ENCODE data around the gene CDCA5.

Gene CDCA5

GRCh38 chr11:65040847-65041622, 42.8 kb downstream of the CDCA5 start, which contains the start of gene SAC3D1:
TSS of gene SAC3D1 (plus strand) at chr11:65041210. CDS start at chr11:65041293, 83 bp downstream.
- Mint-ChIP-seq H3K27me3 (ENCODE audit: low read depth) (no peaks in the 10 kb centered on the region), H3K27ac (peak within 1 kb of the TSS; percentile 96), H3K36me3 (ENCODE audit: low read depth) (peaks cover 25% of the 10 kb centered on the region), H3K4me3 (peak within 1 kb of the TSS; percentile 92), H3K9me3 (no peaks in the 10 kb centered on the region), H3K4me1 (ENCODE audit: low read depth) (peaks cover 10% of the 10 kb centered on the region)

DNA sequence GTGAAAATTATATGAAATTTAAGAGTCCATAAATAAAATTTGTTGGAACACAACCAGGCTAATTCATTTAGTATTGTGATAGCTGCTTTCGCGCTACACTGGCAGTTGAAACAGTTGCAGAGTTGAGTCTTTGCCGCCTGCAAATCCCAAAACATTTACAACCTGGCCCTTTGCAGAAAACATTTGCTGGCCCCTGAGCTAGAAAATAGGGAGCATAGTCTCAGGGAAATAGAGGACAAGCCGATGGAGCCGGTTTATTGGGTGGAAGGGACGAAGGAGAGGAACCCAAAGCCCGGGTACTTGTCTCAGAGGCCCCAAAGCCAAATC, 43.4 kb downstream of the CDCA5 start:
- Mint-ChIP-seq H3K27me3 (ENCODE audit: low read depth) (no peaks in the 10 kb centered on the region), H3K36me3 (ENCODE audit: low read depth) (peaks cover 25% of the 10 kb centered on the region), H3K9me3 (no peaks in the 10 kb centered on the region), H3K4me1 (ENCODE audit: low read depth) (peaks cover 10% of the 10 kb centered on the region), H3K27ac (peak overlapping the region; percentile 96), H3K4me3 (peak overlapping the region; percentile 92)

- peaks cover 11% of the 10 kb centered on the region for H3K36me3 Mint-ChIP-seq (ENCODE audit: low read depth)
- H3K27me3 Mint-ChIP-seq (ENCODE audit: low read depth): no peaks in the 10 kb centered on the region
- H3K4me1 Mint-ChIP-seq (ENCODE audit: low read depth): peaks cover 4% of the 10 kb centered on the region
- no peak overlapping the region for H3K27ac Mint-ChIP-seq
- H3K9me3 Mint-ChIP-seq: no peaks in the 10 kb centered on the region
- no peak overlapping the region for H3K4me3 Mint-ChIP-seq
Observed at GRCh38 chr11:65036931-65037330, 46.9 kb downstream of the CDCA5 start.

- no peaks in the 10 kb centered on the region for H3K9me3 Mint-ChIP-seq
- H3K27me3 Mint-ChIP-seq (ENCODE audit: low read depth): no peaks in the 10 kb centered on the region
- no peak overlapping the region for H3K4me3 Mint-ChIP-seq
- H3K27ac Mint-ChIP-seq: no peak overlapping the region
- peaks cover 11% of the 10 kb centered on the region for H3K36me3 Mint-ChIP-seq (ENCODE audit: low read depth)
- peaks cover 1% of the 10 kb centered on the region for H3K4me1 Mint-ChIP-seq (ENCODE audit: low read depth)
Observed at GRCh38 chr11:65035579-65035978, 48.3 kb downstream of the CDCA5 start.

DNA sequence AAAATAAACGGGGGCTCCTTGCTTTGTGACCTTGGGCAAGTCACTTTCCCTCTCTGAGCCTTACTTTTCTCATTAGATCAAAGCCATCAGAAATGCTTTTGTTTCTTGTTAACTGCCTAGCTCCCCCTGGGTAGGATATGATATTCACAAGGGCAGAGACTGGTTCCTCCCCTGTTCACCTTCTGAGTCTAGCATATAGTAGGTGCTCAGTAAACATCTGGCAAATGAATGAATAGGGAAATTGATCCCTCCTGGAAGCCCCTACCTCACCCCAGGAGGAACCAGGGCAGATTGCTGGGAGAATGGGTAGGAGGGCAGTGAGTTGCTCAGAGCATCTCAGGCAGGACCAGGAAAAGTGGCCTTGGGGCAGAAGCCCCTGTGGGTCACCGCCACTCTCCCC, 49.4 kb downstream of the CDCA5 start:
- Mint-ChIP-seq H3K36me3 (ENCODE audit: low read depth) (peaks cover 8% of the 10 kb centered on the region), H3K27me3 (ENCODE audit: low read depth) (no peaks in the 10 kb centered on the region), H3K4me1 (ENCODE audit: low read depth) (no peaks in the 10 kb centered on the region), H3K27ac (no peak overlapping the region), H3K9me3 (no peaks in the 10 kb centered on the region), H3K4me3 (no peak overlapping the region)

GRCh38 chr11:65032216-65032615, 51.6 kb downstream of the CDCA5 start:
- peaks cover 11% of the 10 kb centered on the region for H3K4me1 Mint-ChIP-seq (ENCODE audit: low read depth)
- peaks cover 3% of the 10 kb centered on the region for H3K36me3 Mint-ChIP-seq (ENCODE audit: low read depth)
- no peaks in the 10 kb centered on the region for H3K27me3 Mint-ChIP-seq (ENCODE audit: low read depth)
- no peaks in the 10 kb centered on the region for H3K9me3 Mint-ChIP-seq
- H3K4me3 Mint-ChIP-seq: no peak overlapping the region
- H3K27ac Mint-ChIP-seq: no peak overlapping the region

Data from T-helper 1 cell treated with Interleukin-12 subunit alpha and Interleukin-12 subunit beta and Interleukin-4 antibody, amounts not matched to agents 30 μg/mL and 1 μg/mL, for 36 hours (primary cell).